Mesendoderm (in vitro differentiated cells): Measurements from ENCODE around the gene MST1.

ENCODE experiments used
- DNase-seq: peaks from one replicate; pipeline ENCODE4 v3.0.0; 2013
- H2AK5ac ChIP-seq: 2 replicates; pipeline ENCODE4 v1.6.1; 2013; ENCODE audit warnings: low read length, inconsistent platforms
- H2BK120ac ChIP-seq: 2 replicates; pipeline ENCODE4 v1.6.1; 2013; ENCODE audit warnings: low read depth, mild to moderate bottlenecking, low read length, moderate library complexity, mixed read lengths
- H2BK15ac ChIP-seq: replicated peaks from 2 replicates; pipeline ENCODE4 v1.6.1; 2013; ENCODE audit warnings: low read depth, mild to moderate bottlenecking, moderate library complexity
- H2BK5ac ChIP-seq: 2 replicates; pipeline ENCODE4 v1.6.1; 2013; ENCODE audit warnings: low read length, inconsistent platforms
- H3K18ac ChIP-seq: 2 replicates; pipeline ENCODE4 v1.6.1; 2013; ENCODE audit warnings: mild to moderate bottlenecking, low read length, mixed read lengths
- H3K23ac ChIP-seq: one replicate; pipeline ENCODE4 v1.6.1; 2013; ENCODE audit warnings: low read length
- H3K27ac ChIP-seq: 2 replicates; pipeline ENCODE4 v1.5.1; 2013; ENCODE audit warnings: low read depth, mild to moderate bottlenecking, inconsistent platforms, low read length, moderate library complexity
- H3K27me3 ChIP-seq: 2 replicates; pipeline ENCODE4 v1.6.1; 2013; ENCODE audit warnings: low read length, control low read depth, mild to moderate bottlenecking, inconsistent platforms; ENCODE audit not compliant: insufficient read depth, poor library complexity
- H3K36me3 ChIP-seq: 2 replicates; pipeline ENCODE4 v1.6.1; 2013; ENCODE audit warnings: low read length, inconsistent platforms; ENCODE audit not compliant: control insufficient read depth, insufficient read depth
- H3K4ac ChIP-seq: one replicate; pipeline ENCODE4 v1.6.1; 2013; ENCODE audit warnings: low read depth, mild to moderate bottlenecking, low read length, moderate library complexity
- H3K4me1 ChIP-seq: 2 replicates; pipeline ENCODE4 v1.6.1; 2013; ENCODE audit warnings: low read depth, low read length, inconsistent platforms; ENCODE audit not compliant: control insufficient read depth
- H3K4me2 ChIP-seq: 2 replicates; pipeline ENCODE4 v1.6.1; 2013; ENCODE audit warnings: low read length
- H3K4me3 ChIP-seq: 2 replicates; pipeline ENCODE4 v1.5.1; 2013; ENCODE audit warnings: mild to moderate bottlenecking, low read length
- H3K56ac ChIP-seq: one replicate; pipeline ENCODE4 v1.6.1; 2013; ENCODE audit warnings: low read length
- H3K79me1 ChIP-seq: 2 replicates; pipeline ENCODE4 v1.6.1; 2013; ENCODE audit warnings: low read length, inconsistent platforms
- H3K79me2 ChIP-seq: 2 replicates; pipeline ENCODE4 v1.6.1; 2013; ENCODE audit warnings: mild to moderate bottlenecking, low read length; ENCODE audit not compliant: control insufficient read depth, insufficient read depth
- H3K9ac ChIP-seq: 2 replicates; pipeline ENCODE4 v1.6.1; 2013; ENCODE audit warnings: low read length, inconsistent platforms
- H4K5ac ChIP-seq: one replicate; pipeline ENCODE4 v1.6.1; 2013; ENCODE audit warnings: low read length
- H4K8ac ChIP-seq: one replicate; pipeline ENCODE4 v1.6.1; 2013; ENCODE audit warnings: low read depth, mild to moderate bottlenecking, control low read depth, low read length, moderate library complexity
- WGBS: extraction: QIAGEN DNeasy Blood & Tissue Kit; methylation state at CpG from one replicate; pipeline ENCODE4 v1.1.7; 2013; ENCODE audit warnings: low lambda C conversion rate, missing lambda C conversion rate; ENCODE audit not compliant: insufficient coverage; ENCODE audit errors: extremely low coverage; 5-methylcytosine and 5-hydroxymethylcytosine counted together

Gene MST1

GRCh38 chr3:49716691-49717210, 27.5 kb upstream of the MST1 start:
- Histone ChIP-seq H3K79me2 (no peaks in the 10 kb centered on the region), H4K8ac (no peak overlapping the region), H3K23ac (no peak overlapping the region), H3K36me3 (peaks cover 3% of the 10 kb centered on the region), H3K27me3 (no peaks in the 10 kb centered on the region), H3K56ac (no peak overlapping the region), H3K4me2 (no peak overlapping the region), H3K4me3 (no peak overlapping the region), H4K5ac (no peak overlapping the region), H2BK5ac (no peak overlapping the region), H3K18ac (no peak overlapping the region), H3K9ac (no peak overlapping the region), H2BK120ac (no peak overlapping the region), H3K79me1 (no peaks in the 10 kb centered on the region), H3K4me1 (no peaks in the 10 kb centered on the region), H3K27ac (no peak overlapping the region), H2BK15ac (no peak overlapping the region), H2AK5ac (no peak overlapping the region), H3K4ac (no peak overlapping the region)
- DNase-seq, result no peak
- WGBS, result no CpG with 5 or more reads among the region's 16 CpGs

DNA sequence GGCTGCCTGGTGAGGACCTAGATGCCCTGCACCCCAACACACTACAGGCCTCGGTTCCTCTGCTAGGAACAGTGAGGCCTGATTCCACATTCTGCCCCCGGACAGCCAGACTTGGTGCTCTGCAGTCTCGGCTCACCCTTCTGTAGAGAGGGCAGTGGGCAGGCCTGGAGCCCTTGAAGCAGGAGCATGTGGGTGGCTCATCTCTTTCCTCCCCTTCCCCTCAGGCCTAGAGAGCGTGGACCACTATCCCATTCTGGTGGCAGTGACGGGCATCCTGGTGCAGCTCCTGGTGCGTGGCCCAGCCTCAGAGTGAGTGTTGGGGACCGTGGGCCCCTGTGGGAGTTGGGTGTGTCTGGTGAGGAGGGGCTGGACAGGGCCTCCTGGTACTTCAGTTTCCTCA, 26.9 kb upstream of the MST1 start:
- DNase-seq, result no peak
- H2BK120ac ChIP-seq, result no peak overlapping the region
- H3K23ac ChIP-seq, result no peak overlapping the region
- no peak overlapping the region for H3K4me2 ChIP-seq
- no peaks in the 10 kb centered on the region for H3K4me1 ChIP-seq
- no peak overlapping the region for H2BK15ac ChIP-seq
- H3K18ac ChIP-seq, result no peak overlapping the region
- no peak overlapping the region for H3K9ac ChIP-seq
- H4K5ac ChIP-seq, result no peak overlapping the region
- H3K27ac ChIP-seq, result no peak overlapping the region
- H2BK5ac ChIP-seq, result no peak overlapping the region
- H3K27me3 ChIP-seq, result no peaks in the 10 kb centered on the region
- H2AK5ac ChIP-seq, result no peak overlapping the region
- H3K79me2 ChIP-seq, result no peaks in the 10 kb centered on the region
- peaks cover 1% of the 10 kb centered on the region for H3K36me3 ChIP-seq
- no peak overlapping the region for H4K8ac ChIP-seq
- H3K56ac ChIP-seq, result no peak overlapping the region
- H3K79me1 ChIP-seq, result no peaks in the 10 kb centered on the region
- H3K4me3 ChIP-seq, result no peak overlapping the region
- WGBS, result no CpG with 5 or more reads among the region's 7 CpGs
- no peak overlapping the region for H3K4ac ChIP-seq

GRCh38 chr3:49715611-49716121, 26.4 kb upstream of the MST1 start:
- H3K4me1 ChIP-seq, result no peaks in the 10 kb centered on the region
- no CpG with 5 or more reads among the region's 13 CpGs for WGBS
- H2BK120ac ChIP-seq, result no peak overlapping the region
- no peak overlapping the region for H3K4me2 ChIP-seq
- no peak overlapping the region for H3K23ac ChIP-seq
- no peaks in the 10 kb centered on the region for H3K79me1 ChIP-seq
- H3K9ac ChIP-seq, result no peak overlapping the region
- H3K4ac ChIP-seq, result no peak overlapping the region
- DNase-seq, result no peak
- no peaks in the 10 kb centered on the region for H3K79me2 ChIP-seq
- H3K36me3 ChIP-seq, result peaks cover 1% of the 10 kb centered on the region
- no peaks in the 10 kb centered on the region for H3K27me3 ChIP-seq
- no peak overlapping the region for H4K8ac ChIP-seq
- H2BK5ac ChIP-seq, result no peak overlapping the region
- H3K4me3 ChIP-seq, result no peak overlapping the region
- no peak overlapping the region for H3K18ac ChIP-seq
- H3K56ac ChIP-seq, result no peak overlapping the region
- H2BK15ac ChIP-seq, result no peak overlapping the region
- H2AK5ac ChIP-seq, result no peak overlapping the region
- no peak overlapping the region for H3K27ac ChIP-seq
- no peak overlapping the region for H4K5ac ChIP-seq

- H3K27me3 ChIP-seq, result no peaks in the 10 kb centered on the region
- H2BK120ac ChIP-seq, result no peak overlapping the region
- no peak overlapping the region for H3K4me2 ChIP-seq
- H3K9ac ChIP-seq, result no peak overlapping the region
- H2AK5ac ChIP-seq, result no peak overlapping the region
- H3K36me3 ChIP-seq, result peaks cover 1% of the 10 kb centered on the region
- no peak overlapping the region for H3K23ac ChIP-seq
- no peak overlapping the region for H4K5ac ChIP-seq
- no peak overlapping the region for H2BK15ac ChIP-seq
- H3K4me1 ChIP-seq, result no peaks in the 10 kb centered on the region
- no peak overlapping the region for H4K8ac ChIP-seq
- no CpG with 5 or more reads among the region's 13 CpGs for WGBS
- no peaks in the 10 kb centered on the region for H3K79me1 ChIP-seq
- no peak overlapping the region for H3K4ac ChIP-seq
- no peak for DNase-seq
- H3K4me3 ChIP-seq, result no peak overlapping the region
- no peak overlapping the region for H3K56ac ChIP-seq
- H3K27ac ChIP-seq, result no peak overlapping the region
- H3K18ac ChIP-seq, result no peak overlapping the region
- H2BK5ac ChIP-seq, result no peak overlapping the region
- no peaks in the 10 kb centered on the region for H3K79me2 ChIP-seq
These were observed 25.7 kb upstream of the MST1 start for GRCh38 chr3:49714728-49715550.

DNA sequence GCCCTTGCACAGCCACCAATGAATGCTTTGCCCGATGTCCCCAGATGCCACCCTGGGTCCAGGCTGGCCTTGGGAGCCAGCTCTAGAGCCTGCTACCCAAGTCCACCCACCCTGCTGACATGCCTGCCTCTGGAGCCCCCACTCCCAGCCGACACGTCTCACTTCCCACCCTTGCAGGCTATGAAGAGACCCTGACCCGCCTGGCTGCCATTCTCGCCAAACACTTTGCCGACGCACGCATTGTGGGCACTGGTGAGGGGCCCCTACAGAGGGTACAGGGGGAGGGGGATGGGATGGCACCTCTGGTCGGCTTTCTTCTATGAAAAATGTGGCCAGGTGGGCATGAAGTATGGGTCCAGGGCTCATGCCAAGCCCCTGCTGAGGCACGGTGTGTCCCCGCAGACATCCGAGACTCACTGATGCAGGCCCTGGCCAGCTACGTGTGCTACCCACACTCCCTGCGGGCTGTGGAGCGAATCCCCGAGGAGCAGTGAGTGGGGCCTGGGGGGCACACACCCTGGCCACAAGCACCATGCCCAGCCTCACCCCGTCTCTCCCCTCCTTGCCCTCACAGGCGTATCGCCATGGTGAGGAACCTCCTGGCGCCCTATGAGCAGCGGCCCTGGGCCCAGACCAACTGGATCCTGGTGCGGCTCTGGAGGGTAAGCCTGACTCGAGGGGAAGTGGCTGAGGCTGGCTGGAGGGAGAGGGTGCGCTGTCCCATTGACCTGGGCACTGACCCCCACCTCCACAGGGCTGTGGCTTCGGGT, 24.2 kb upstream of the MST1 start:
- WGBS, result no CpG with 5 or more reads among the region's 25 CpGs
- H3K18ac ChIP-seq, result no peak overlapping the region

More for the DNA sequence above, 24.2 kb upstream of the MST1 start:
- peaks cover 1% of the 10 kb centered on the region for H3K36me3 ChIP-seq
- H3K4me2 ChIP-seq, result no peak overlapping the region
- no peak for DNase-seq
- no peak overlapping the region for H2BK120ac ChIP-seq
- H3K27ac ChIP-seq, result no peak overlapping the region
- H3K9ac ChIP-seq, result no peak overlapping the region
- H3K4me3 ChIP-seq, result no peak overlapping the region
- H3K79me1 ChIP-seq, result no peaks in the 10 kb centered on the region
- no peak overlapping the region for H2BK15ac ChIP-seq
- no peaks in the 10 kb centered on the region for H3K4me1 ChIP-seq
- H3K79me2 ChIP-seq, result no peaks in the 10 kb centered on the region
- H3K56ac ChIP-seq, result no peak overlapping the region
- no peak overlapping the region for H3K23ac ChIP-seq
- H3K27me3 ChIP-seq, result no peaks in the 10 kb centered on the region
- no peak overlapping the region for H4K5ac ChIP-seq
- H2BK5ac ChIP-seq, result no peak overlapping the region
- no peak overlapping the region for H3K4ac ChIP-seq
- no peak overlapping the region for H2AK5ac ChIP-seq
- no peak overlapping the region for H4K8ac ChIP-seq
